GM12873 (cell line): ENCODE data around the gene PLCL2.

Source experiments
- TF ChIP-seq, protein P1 (sequence below): IDR thresholded peaks from 2 replicates; pipeline ENCODE4 v1.5.1; 2012; ENCODE audit warnings: low read depth, mild to moderate bottlenecking, moderate library complexity, low read length, control low read depth; ENCODE audit not compliant: insufficient read depth; ENCODE audit errors: missing control alignments

The PLCL2 gene

DNA sequence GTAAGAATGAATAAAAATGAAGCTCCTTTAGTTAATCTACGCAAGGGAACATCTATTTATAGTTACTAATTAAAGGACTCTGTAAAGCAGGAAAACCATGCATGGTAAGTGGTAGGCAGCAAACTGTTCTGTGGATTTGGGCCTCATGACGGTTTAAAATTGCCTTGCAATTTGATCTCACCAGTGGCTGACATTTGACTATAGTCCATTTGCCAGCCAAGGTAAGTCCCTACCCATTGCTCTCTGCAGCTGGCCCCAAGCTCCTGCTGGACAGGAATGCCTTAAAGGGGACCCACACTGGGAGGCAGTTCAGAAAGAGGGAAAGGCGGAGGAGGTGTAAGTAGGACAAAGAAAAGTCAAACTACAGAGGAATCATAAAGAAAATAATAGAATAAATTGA lies 203.3 kb downstream of the PLCL2 start:
- TF ChIP-seq, protein P1, sequence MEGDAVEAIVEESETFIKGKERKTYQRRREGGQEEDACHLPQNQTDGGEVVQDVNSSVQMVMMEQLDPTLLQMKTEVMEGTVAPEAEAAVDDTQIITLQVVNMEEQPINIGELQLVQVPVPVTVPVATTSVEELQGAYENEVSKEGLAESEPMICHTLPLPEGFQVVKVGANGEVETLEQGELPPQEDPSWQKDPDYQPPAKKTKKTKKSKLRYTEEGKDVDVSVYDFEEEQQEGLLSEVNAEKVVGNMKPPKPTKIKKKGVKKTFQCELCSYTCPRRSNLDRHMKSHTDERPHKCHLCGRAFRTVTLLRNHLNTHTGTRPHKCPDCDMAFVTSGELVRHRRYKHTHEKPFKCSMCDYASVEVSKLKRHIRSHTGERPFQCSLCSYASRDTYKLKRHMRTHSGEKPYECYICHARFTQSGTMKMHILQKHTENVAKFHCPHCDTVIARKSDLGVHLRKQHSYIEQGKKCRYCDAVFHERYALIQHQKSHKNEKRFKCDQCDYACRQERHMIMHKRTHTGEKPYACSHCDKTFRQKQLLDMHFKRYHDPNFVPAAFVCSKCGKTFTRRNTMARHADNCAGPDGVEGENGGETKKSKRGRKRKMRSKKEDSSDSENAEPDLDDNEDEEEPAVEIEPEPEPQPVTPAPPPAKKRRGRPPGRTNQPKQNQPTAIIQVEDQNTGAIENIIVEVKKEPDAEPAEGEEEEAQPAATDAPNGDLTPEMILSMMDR, result no peak

DNA sequence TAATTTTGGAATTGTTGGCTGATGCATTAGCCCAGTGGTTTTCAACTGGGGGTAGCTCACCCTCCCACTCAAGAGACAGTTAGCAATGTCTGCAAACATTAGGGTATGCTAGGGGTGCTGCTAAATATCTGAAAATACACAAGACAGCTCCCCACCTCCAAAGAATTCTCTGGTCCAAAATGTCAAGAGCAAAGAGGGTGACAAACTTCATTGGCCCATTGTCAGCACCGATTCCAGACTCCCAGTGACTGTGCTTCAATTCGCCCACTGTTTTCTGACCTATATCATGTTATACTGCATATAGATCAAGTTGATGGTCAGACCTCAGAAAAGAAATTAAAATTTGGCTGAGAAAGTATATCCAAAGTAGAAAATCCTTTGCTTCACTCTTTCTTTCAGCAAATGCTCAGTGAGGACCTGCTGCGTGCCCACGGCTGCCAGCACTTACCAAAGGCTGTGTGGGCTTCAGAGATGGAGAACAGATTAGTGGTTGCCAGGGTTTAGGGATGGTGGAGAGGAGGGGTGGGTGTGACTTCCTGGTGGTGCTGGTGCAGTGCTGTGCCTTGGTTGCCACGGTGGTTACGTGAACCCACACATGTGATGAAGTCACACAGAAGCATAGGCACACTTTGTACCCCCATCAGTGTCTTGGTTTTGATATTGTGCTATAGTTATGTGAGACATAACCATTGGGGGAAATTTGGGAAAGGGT lies 204.0 kb downstream of the PLCL2 start:
- TF ChIP-seq, protein P1, result no peak

DNA sequence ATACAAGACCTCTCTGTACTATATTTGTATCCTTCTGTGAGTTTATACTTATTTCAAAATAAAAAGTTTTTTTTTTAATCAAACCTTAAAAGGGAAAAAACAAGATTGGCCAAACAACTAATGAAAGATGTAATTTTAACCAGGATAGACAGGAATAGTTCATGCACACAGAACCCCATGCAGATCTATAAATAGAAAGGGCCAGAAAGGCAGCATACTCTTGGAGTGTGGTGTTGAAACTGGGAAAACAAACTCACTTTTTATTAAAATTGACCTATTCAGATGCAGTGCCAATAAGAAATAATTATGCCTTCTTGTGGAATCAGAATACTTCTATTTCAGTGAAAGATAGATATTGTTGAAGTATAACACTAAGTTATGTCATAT lies 204.6 kb downstream of the PLCL2 start:
- TF ChIP-seq, protein P1, result no peak

DNA sequence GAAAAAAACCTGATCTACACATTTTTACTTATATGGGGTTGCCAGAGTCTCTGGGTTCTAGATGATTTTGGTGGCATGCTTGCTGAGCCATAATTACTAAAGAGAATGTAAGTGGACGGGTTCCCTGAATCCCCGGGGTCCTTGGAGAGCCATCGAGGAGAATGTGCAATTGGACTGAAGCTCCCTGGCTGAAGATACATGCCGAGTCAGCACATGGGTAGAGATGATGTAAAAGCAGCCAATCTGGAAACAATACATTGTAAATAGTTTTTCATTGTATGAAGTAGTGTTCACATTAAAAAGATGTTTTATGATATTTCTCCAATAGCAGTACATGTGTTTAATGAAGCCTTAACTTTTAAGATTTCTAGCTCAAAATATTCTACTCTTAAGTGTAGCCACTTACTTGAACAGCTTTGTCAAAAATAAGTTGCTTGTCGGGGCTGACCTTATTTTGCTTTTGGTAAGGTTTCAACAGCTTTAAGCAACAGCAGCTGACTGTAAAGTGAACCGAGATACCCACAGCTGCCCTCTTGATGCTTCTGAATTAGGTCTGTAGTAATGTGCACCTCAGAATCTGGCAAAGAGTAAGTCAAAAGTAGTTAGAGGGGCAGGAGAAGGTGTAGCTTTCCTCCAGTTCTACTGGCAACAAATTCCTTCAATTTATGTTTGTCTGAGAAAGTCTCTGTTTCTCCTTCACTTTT lies 205.7 kb downstream of the PLCL2 start:
- TF ChIP-seq, protein P1, result no peak

DNA sequence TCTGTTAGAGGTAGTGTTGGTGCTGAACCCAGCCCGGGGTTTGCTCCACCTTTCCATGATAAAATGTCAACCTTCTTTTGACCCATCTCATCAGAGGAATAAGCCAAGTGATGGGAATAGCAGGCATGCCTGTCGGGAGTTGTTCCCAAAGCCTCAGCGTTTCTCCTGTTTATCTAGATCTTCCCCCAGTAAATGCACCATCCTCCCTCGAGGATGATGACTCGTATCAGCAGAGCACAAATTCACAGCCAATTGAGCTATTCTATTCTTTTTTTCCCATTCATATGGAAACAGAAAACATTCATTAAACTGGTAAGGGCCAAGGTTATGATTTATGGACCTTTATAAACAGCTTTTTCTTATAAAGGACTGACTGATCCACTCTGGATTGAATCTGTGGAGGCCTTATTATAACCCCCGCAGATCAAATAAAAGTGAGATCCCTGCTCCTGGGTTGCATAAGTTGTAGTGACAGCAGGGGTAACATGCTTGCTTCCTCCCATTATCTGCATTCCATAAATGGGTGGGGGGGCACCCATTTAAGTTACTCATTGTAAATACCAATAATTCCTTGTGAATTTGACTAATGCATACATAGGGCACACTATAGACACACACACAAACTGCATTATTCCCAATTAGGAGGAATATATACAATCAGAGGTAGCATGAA lies 207.3 kb downstream of the PLCL2 start:
- TF ChIP-seq, protein P1, result no peak

DNA sequence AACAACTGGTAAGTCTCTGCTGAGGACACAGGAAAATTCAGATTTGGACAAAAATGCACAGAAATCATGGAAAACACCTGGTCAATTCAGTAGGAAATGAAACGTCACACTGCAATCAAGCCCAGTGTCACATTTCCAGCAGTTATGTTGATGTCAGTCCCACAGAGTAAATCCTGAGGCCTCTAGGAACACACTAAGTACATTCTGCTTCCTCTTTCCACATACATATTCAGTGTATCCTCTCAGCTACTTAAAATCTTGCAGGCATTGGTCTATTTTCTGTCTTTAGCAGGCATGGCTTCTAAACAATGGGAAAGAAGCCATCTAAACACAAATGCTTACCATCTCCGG lies 207.8 kb downstream of the PLCL2 start:
- TF ChIP-seq, protein P1, result no peak

DNA sequence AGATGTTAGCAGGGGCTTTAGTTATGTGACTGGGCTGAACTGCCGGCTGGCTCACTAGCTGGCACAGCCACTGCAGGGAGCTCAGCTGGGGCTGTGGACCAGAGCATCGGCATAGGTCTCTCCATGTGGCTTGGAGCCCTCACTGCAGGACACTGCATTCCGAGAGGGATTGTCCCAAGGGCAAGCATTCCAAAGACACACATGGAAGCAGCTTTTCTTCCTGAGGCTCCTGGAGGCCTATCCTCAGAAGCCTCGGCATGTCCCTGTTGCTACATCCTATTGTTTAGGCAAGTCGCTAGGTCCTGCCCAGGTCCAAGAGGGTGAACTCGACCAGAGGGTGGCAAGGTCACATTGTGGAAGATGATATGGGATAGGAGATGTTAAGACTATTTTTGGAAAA lies 209.8 kb downstream of the PLCL2 start:
- TF ChIP-seq, protein P1, result no peak
